Astrocyte (in vitro differentiated cells and primary cell): ENCODE results near the gene POLD4. TPM values are rescaled to one million over a fixed set of nuclear protein-coding genes. Genes with fewer than 3 reads are reported as not detected.
A peak's percentile ranks its signal among the peaks of the same experiment; 100 is the strongest.

ENCODE experiments used
- DNase-seq: peaks from one replicate; pipeline ENCODE4 v3.0.0-alpha.2; 2010; ENCODE audit warnings: low read depth
- FAIRE-seq: peaks from 2 replicates; lab custom pipeline; 2011; peaks lifted over from hg19 to GRCh38; lab: Jason Lieb, UNC
- H2AFZ ChIP-seq: 2 replicates; pipeline ENCODE4 v1.6.0; 2012; ENCODE audit warnings: low read depth, low read length, inconsistent platforms
- H3K27ac ChIP-seq: 2 replicates; pipeline ENCODE4 v1.5.1; 2011; ENCODE audit warnings: low read depth, low read length, inconsistent platforms
- H3K27me3 ChIP-seq: 2 replicates; pipeline ENCODE4 v1.6.0; 2011; ENCODE audit warnings: low read length, inconsistent platforms; ENCODE audit not compliant: insufficient read depth
- H3K36me3 ChIP-seq: 2 replicates; pipeline ENCODE4 v1.5.1; 2011; ENCODE audit warnings: low read length, inconsistent platforms; ENCODE audit not compliant: insufficient read depth
- H3K4me1 ChIP-seq: 2 replicates; pipeline ENCODE4 v1.5.1; 2011; ENCODE audit warnings: low read length, inconsistent platforms; ENCODE audit not compliant: insufficient read depth
- H3K4me2 ChIP-seq: 2 replicates; pipeline ENCODE4 v1.6.0; 2012; ENCODE audit warnings: low read length, inconsistent platforms
- H3K4me3 ChIP-seq: 2 replicates; pipeline ENCODE4 v1.5.1; 2011; ENCODE audit warnings: low read depth, mild to moderate bottlenecking, low read length, inconsistent platforms; ENCODE audit not compliant: insufficient read depth
- H3K79me2 ChIP-seq: 2 replicates; pipeline ENCODE4 v1.6.0; 2012; ENCODE audit warnings: mild to moderate bottlenecking, low read length, inconsistent platforms; ENCODE audit not compliant: insufficient read depth
- H3K9ac ChIP-seq: 2 replicates; pipeline ENCODE4 v1.6.0; 2012; ENCODE audit warnings: mild to moderate bottlenecking, low read length, inconsistent platforms
- H3K9me3 ChIP-seq: 2 replicates; pipeline ENCODE4 v1.5.1; 2012; ENCODE audit warnings: low read depth, mild to moderate bottlenecking, low read length, inconsistent platforms; ENCODE audit not compliant: insufficient read depth
- H4K20me1 ChIP-seq: 2 replicates; pipeline ENCODE4 v1.6.0; 2012; ENCODE audit warnings: low read length, inconsistent platforms; ENCODE audit not compliant: insufficient read depth
- H3K27ac Mint-ChIP-seq: one replicate; pipeline ENCODE4 v1.8.0; 2021; ENCODE audit warnings: mild to moderate bottlenecking, mixed read lengths; ENCODE audit not compliant: unreplicated experiment
- H3K27me3 Mint-ChIP-seq: one replicate; pipeline ENCODE4 v1.8.0; 2021; ENCODE audit warnings: low read depth, mixed read lengths; ENCODE audit not compliant: unreplicated experiment
- H3K36me3 Mint-ChIP-seq: one replicate; pipeline ENCODE4 v1.8.0; 2021; ENCODE audit warnings: low read depth, mixed read lengths; ENCODE audit not compliant: unreplicated experiment
- H3K4me1 Mint-ChIP-seq: one replicate; pipeline ENCODE4 v1.8.0; 2021; ENCODE audit warnings: low read depth, mixed read lengths; ENCODE audit not compliant: unreplicated experiment
- H3K4me3 Mint-ChIP-seq: one replicate; pipeline ENCODE4 v1.8.0; 2021; ENCODE audit warnings: mild to moderate bottlenecking, moderate library complexity, mixed read lengths; ENCODE audit not compliant: unreplicated experiment
- H3K9me3 Mint-ChIP-seq: one replicate; pipeline ENCODE4 v1.8.0; 2021; ENCODE audit warnings: mild to moderate bottlenecking, mixed read lengths; ENCODE audit not compliant: unreplicated experiment
- EZH2 ChIP-seq: IDR thresholded peaks from 2 replicates; pipeline ENCODE4 v1.6.1; 2012; ENCODE audit warnings: mild to moderate bottlenecking, low read length, inconsistent platforms; ENCODE audit not compliant: insufficient read depth
- total RNA-seq: library from RNA; stranded (reverse); gene quantifications from 2 replicates; pipeline ENCODE4 v1.2.1, GENCODE V29; 2021
- TF ChIP-seq, protein P1 (sequence below): IDR thresholded peaks from 2 replicates; pipeline ENCODE4 v1.5.1; 2011; ENCODE audit warnings: low read depth, mild to moderate bottlenecking, inconsistent platforms, low read length, moderate library complexity; ENCODE audit not compliant: insufficient read depth

The POLD4 gene
- total RNA-seq, 1 donor from 2014 or later, result 53.5 TPM

DNA sequence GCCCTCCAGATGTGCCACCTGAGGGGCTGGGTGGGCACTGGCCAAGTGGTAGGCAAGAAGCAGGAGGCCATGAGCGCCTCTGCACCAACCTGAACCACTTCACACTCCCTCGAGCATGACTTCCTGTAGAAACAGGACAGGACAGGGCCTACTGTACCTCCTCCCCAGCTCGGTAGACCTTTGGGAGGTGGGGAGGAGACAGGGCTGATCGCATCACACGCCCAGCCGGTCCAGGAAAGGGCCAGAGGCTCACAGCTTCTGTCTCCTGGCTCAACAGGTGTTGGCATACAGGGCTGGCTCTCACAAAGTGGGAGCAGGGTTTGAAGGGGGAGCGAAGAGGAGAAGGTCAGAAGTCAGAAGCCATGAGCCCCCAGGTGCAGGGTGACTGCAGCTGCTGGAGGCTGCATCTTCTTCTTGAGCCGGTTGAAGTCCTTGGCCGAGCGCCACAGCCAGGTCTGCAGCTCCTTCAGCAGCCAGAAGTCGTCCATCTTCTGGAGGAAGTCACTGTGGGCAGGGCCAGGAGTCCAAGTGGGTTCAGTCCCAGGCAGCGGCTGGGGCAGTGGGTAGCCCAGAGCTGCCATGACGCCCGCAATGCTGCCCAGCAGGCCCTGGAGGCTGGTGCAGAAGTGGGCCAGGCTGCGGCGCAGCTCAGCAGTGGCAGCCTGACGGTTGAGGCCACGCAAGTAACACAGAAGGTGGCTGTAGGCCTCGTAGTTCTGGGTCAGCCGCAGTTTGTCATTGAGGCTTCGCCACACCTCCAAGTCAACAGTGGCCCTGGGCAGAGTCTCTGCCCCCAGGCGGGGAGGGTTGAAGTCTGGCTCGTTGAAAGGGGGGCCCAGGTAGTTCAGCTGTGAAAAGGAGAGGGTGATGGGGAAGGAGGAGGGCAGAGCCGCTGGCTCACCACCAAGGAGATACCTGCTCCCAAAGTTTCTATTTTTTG is 11.7 kb upstream of the POLD4 start:
- Histone ChIP-seq H3K9ac (no peak overlapping the region), H3K79me2 (peaks cover 58% of the 10 kb centered on the region), H3K36me3 (peaks cover 14% of the 10 kb centered on the region), H3K9me3 (no peaks in the 10 kb centered on the region), H3K4me2 (no peak overlapping the region), H4K20me1 (peaks cover 81% of the 10 kb centered on the region), H3K4me1 (peaks cover 39% of the 10 kb centered on the region), H2AFZ (no peak overlapping the region), H3K4me3 (no peak overlapping the region), H3K27ac (no peak overlapping the region), H3K27me3 (no peaks in the 10 kb centered on the region)
- TF ChIP-seq EZH2, result no peak
- TF ChIP-seq, protein P1, sequence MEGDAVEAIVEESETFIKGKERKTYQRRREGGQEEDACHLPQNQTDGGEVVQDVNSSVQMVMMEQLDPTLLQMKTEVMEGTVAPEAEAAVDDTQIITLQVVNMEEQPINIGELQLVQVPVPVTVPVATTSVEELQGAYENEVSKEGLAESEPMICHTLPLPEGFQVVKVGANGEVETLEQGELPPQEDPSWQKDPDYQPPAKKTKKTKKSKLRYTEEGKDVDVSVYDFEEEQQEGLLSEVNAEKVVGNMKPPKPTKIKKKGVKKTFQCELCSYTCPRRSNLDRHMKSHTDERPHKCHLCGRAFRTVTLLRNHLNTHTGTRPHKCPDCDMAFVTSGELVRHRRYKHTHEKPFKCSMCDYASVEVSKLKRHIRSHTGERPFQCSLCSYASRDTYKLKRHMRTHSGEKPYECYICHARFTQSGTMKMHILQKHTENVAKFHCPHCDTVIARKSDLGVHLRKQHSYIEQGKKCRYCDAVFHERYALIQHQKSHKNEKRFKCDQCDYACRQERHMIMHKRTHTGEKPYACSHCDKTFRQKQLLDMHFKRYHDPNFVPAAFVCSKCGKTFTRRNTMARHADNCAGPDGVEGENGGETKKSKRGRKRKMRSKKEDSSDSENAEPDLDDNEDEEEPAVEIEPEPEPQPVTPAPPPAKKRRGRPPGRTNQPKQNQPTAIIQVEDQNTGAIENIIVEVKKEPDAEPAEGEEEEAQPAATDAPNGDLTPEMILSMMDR, result no peak
- no peak overlapping the region for H3K27ac Mint-ChIP-seq
- FAIRE-seq, result no peak
- H3K27me3 Mint-ChIP-seq, result no peaks in the 10 kb centered on the region
- H3K9me3 Mint-ChIP-seq, result no peaks in the 10 kb centered on the region
- no peak for DNase-seq
- H3K4me3 Mint-ChIP-seq, result no peak overlapping the region
- H3K4me1 Mint-ChIP-seq, result peaks cover 33% of the 10 kb centered on the region
- H3K36me3 Mint-ChIP-seq, result peaks cover 30% of the 10 kb centered on the region

GRCh38 chr11:67364169-67364568 is 10.8 kb upstream of the POLD4 start:
- H4K20me1 ChIP-seq, result peaks cover 72% of the 10 kb centered on the region

More at GRCh38 chr11:67364169-67364568, 10.8 kb upstream of the POLD4 start:
- Histone ChIP-seq H3K4me2 (no peak overlapping the region), H2AFZ (no peak overlapping the region), H3K36me3 (peaks cover 14% of the 10 kb centered on the region), H3K9ac (no peak overlapping the region), H3K27ac (no peak overlapping the region), H3K4me3 (no peak overlapping the region), H3K27me3 (no peaks in the 10 kb centered on the region), H3K4me1 (peaks cover 30% of the 10 kb centered on the region), H3K9me3 (no peaks in the 10 kb centered on the region), H3K79me2 (peaks cover 49% of the 10 kb centered on the region)
- no peaks in the 10 kb centered on the region for H3K27me3 Mint-ChIP-seq
- H3K4me1 Mint-ChIP-seq, result peaks cover 25% of the 10 kb centered on the region
- peak overlapping the region; percentile 76 for H3K4me3 Mint-ChIP-seq
- no peak for FAIRE-seq
- no peak for DNase-seq
- H3K27ac Mint-ChIP-seq, result no peak overlapping the region
- H3K36me3 Mint-ChIP-seq, result peaks cover 30% of the 10 kb centered on the region
- TF ChIP-seq, protein P1, result no peak
- TF ChIP-seq EZH2, result no peak
- H3K9me3 Mint-ChIP-seq, result no peaks in the 10 kb centered on the region
